Activated T-cell treated with anti-CD3 and anti-CD28 coated beads, Interleukin-2, amount 50 U/mL, for 4 hours (primary cell): ENCODE results near the gene TMEM154. TPM values are rescaled to one million over a fixed set of nuclear protein-coding genes. Genes with fewer than 3 reads are reported as not detected.
"Not testable (repeated sequence)": the region's sequence is repeated elsewhere in the genome, so short reads cannot be mapped to it uniquely, and the experiment has no call there.

Experiments used
- ATAC-seq, 2 donors: fragments of 200-7000 bp; cut with Tn5 transposase; one replicate each; pipeline ENCODE4 v1.10.0; 2021
- DNase-seq: peaks from one replicate; pipeline ENCODE4 v3.0.0-alpha.2; 2020
- H3K27me3 Mint-ChIP-seq: one replicate; pipeline ENCODE4 v1.8.0; 2021; ENCODE audit warnings: low read depth, mixed read lengths
- H3K36me3 Mint-ChIP-seq: one replicate; pipeline ENCODE4 v1.8.0; 2022; ENCODE audit warnings: mixed read lengths; ENCODE audit not compliant: insufficient read depth
- H3K4me1 Mint-ChIP-seq: one replicate; pipeline ENCODE4 v1.8.0; 2021; ENCODE audit warnings: low read depth, mixed read lengths
- H3K4me3 Mint-ChIP-seq: one replicate; pipeline ENCODE4 v1.8.0; 2021; ENCODE audit warnings: mild to moderate bottlenecking, moderate library complexity, mixed read lengths
- H3K9me3 Mint-ChIP-seq: one replicate; pipeline ENCODE4 v1.8.0; 2021; ENCODE audit warnings: mixed read lengths
- total RNA-seq, 3 donors: library from RNA; stranded (reverse); gene quantifications; one replicate each; pipeline ENCODE4 v1.2.1, GENCODE V29; 2021

TMEM154 gene
- total RNA-seq, 3 donors from 2014 or later = 5.6 to 6.2 (median 6.0) TPM

GRCh38 chr4:152666946-152667345 is 12.9 kb downstream of the TMEM154 start:
- DNase-seq = no peak
- peaks cover 23% of the 10 kb centered on the region for H3K36me3 Mint-ChIP-seq
- no peak overlapping the region for H3K4me3 Mint-ChIP-seq
- H3K27me3 Mint-ChIP-seq = no peaks in the 10 kb centered on the region
- no peak for ATAC-seq
- H3K4me1 Mint-ChIP-seq = peaks cover 27% of the 10 kb centered on the region
- no peaks in the 10 kb centered on the region for H3K9me3 Mint-ChIP-seq

GRCh38 chr4:152665691-152666395 is 14.0 kb downstream of the TMEM154 start:
- peaks cover 22% of the 10 kb centered on the region for H3K36me3 Mint-ChIP-seq
- no peak overlapping the region for H3K4me3 Mint-ChIP-seq
- peaks cover 34% of the 10 kb centered on the region for H3K4me1 Mint-ChIP-seq
- DNase-seq = no peak
- H3K9me3 Mint-ChIP-seq = peaks cover 2% of the 10 kb centered on the region
- no peak for ATAC-seq
- no peaks in the 10 kb centered on the region for H3K27me3 Mint-ChIP-seq

- H3K27me3 Mint-ChIP-seq, H3K9me3 Mint-ChIP-seq, ATAC-seq, DNase-seq, H3K4me3 Mint-ChIP-seq: not testable (repeated sequence)
- peaks cover 25% of the 10 kb centered on the region for H3K36me3 Mint-ChIP-seq
- peaks cover 35% of the 10 kb centered on the region for H3K4me1 Mint-ChIP-seq
Measured at GRCh38 chr4:152664067-152664378, 15.8 kb downstream of the TMEM154 start.

- DNase-seq (no peak), ATAC-seq (no peak)
- H3K4me3 Mint-ChIP-seq = no peak overlapping the region
- peaks cover 12% of the 10 kb centered on the region for H3K9me3 Mint-ChIP-seq
- peaks cover 35% of the 10 kb centered on the region for H3K4me1 Mint-ChIP-seq
- no peaks in the 10 kb centered on the region for H3K27me3 Mint-ChIP-seq
- H3K36me3 Mint-ChIP-seq = peaks cover 27% of the 10 kb centered on the region
Measured at GRCh38 chr4:152663203-152664066, 16.4 kb downstream of the TMEM154 start.

GRCh38 chr4:152661649-152662048 is 18.1 kb downstream of the TMEM154 start:
- no peak for DNase-seq
- peaks cover 33% of the 10 kb centered on the region for H3K4me1 Mint-ChIP-seq
- no peaks in the 10 kb centered on the region for H3K27me3 Mint-ChIP-seq
- H3K4me3 Mint-ChIP-seq = no peak overlapping the region
- no peak for ATAC-seq
- H3K36me3 Mint-ChIP-seq = peaks cover 37% of the 10 kb centered on the region
- H3K9me3 Mint-ChIP-seq = peaks cover 29% of the 10 kb centered on the region

- no peak for ATAC-seq
Measured at GRCh38 chr4:152660526-152660925, 19.3 kb downstream of the TMEM154 start.

GRCh38 chr4:152659806-152660205 is 20.0 kb downstream of the TMEM154 start:
- H3K4me1 Mint-ChIP-seq = peaks cover 34% of the 10 kb centered on the region
- no peak overlapping the region for H3K4me3 Mint-ChIP-seq
- H3K9me3 Mint-ChIP-seq = peaks cover 29% of the 10 kb centered on the region
- no peaks in the 10 kb centered on the region for H3K27me3 Mint-ChIP-seq
- ATAC-seq (no peak), DNase-seq (no peak)
- peaks cover 43% of the 10 kb centered on the region for H3K36me3 Mint-ChIP-seq

More at GRCh38 chr4:152660526-152660925, 19.3 kb downstream of the TMEM154 start:
- no peak for DNase-seq
- H3K4me3 Mint-ChIP-seq = no peak overlapping the region
- H3K27me3 Mint-ChIP-seq = no peaks in the 10 kb centered on the region
- H3K9me3 Mint-ChIP-seq = peaks cover 29% of the 10 kb centered on the region
- H3K4me1 Mint-ChIP-seq = peaks cover 34% of the 10 kb centered on the region
- peaks cover 41% of the 10 kb centered on the region for H3K36me3 Mint-ChIP-seq

- peaks cover 21% of the 10 kb centered on the region for H3K4me1 Mint-ChIP-seq
- ATAC-seq = no peak
- H3K36me3 Mint-ChIP-seq = peaks cover 43% of the 10 kb centered on the region
- H3K9me3 Mint-ChIP-seq = peaks cover 29% of the 10 kb centered on the region
- H3K27me3 Mint-ChIP-seq = no peaks in the 10 kb centered on the region
- DNase-seq = no peak
- no peak overlapping the region for H3K4me3 Mint-ChIP-seq
Measured at GRCh38 chr4:152657657-152658056, 22.1 kb downstream of the TMEM154 start.

GRCh38 chr4:152655272-152656129 is 24.3 kb downstream of the TMEM154 start:
- Mint-ChIP-seq H3K36me3 (peaks cover 49% of the 10 kb centered on the region), H3K9me3 (peaks cover 26% of the 10 kb centered on the region), H3K4me1 (peaks cover 4% of the 10 kb centered on the region), H3K4me3 (no peak overlapping the region), H3K27me3 (no peaks in the 10 kb centered on the region)
- DNase-seq (no peak), ATAC-seq (no peak)

- ATAC-seq = no peak
- H3K36me3 Mint-ChIP-seq = peaks cover 43% of the 10 kb centered on the region
- H3K9me3 Mint-ChIP-seq = peaks cover 5% of the 10 kb centered on the region
- H3K27me3 Mint-ChIP-seq = no peaks in the 10 kb centered on the region
- H3K4me3 Mint-ChIP-seq = no peak overlapping the region
- H3K4me1 Mint-ChIP-seq = peaks cover 4% of the 10 kb centered on the region
- no peak for DNase-seq
Measured at GRCh38 chr4:152652102-152652501, 27.7 kb downstream of the TMEM154 start.

- Mint-ChIP-seq H3K27me3 (no peaks in the 10 kb centered on the region), H3K4me3 (no peak overlapping the region)
Measured at GRCh38 chr4:152651473-152652060, 28.2 kb downstream of the TMEM154 start.

GRCh38 chr4:152646221-152646620 is 33.6 kb downstream of the TMEM154 start:
- DNase-seq (no peak), ATAC-seq (no peak)
- Mint-ChIP-seq H3K27me3 (no peaks in the 10 kb centered on the region), H3K4me3 (no peak overlapping the region), H3K9me3 (no peaks in the 10 kb centered on the region), H3K36me3 (peaks cover 32% of the 10 kb centered on the region), H3K4me1 (peaks cover 24% of the 10 kb centered on the region)

More at GRCh38 chr4:152651473-152652060, 28.2 kb downstream of the TMEM154 start:
- H3K4me1 Mint-ChIP-seq = peaks cover 4% of the 10 kb centered on the region
- DNase-seq (no peak), ATAC-seq (no peak)
- no peaks in the 10 kb centered on the region for H3K9me3 Mint-ChIP-seq
- peaks cover 41% of the 10 kb centered on the region for H3K36me3 Mint-ChIP-seq

GRCh38 chr4:152644130-152644529 is 35.7 kb downstream of the TMEM154 start:
- no peaks in the 10 kb centered on the region for H3K9me3 Mint-ChIP-seq
- ATAC-seq = no peak
- no peaks in the 10 kb centered on the region for H3K27me3 Mint-ChIP-seq
- H3K36me3 Mint-ChIP-seq = peaks cover 19% of the 10 kb centered on the region
- H3K4me1 Mint-ChIP-seq = peaks cover 24% of the 10 kb centered on the region
- no peak for DNase-seq
- H3K4me3 Mint-ChIP-seq = no peak overlapping the region
